HepG2 (cell line): ENCODE measurements around the gene UCHL3. TPM values are rescaled to one million over a fixed set of nuclear protein-coding genes. Genes with fewer than 3 reads are reported as not detected.

ENCODE experiments used
- ATAC-seq: fragments of 200-7000 bp; cut with Tn5 transposase; 3 replicates; pipeline ENCODE4 v1.9.1; 2020; ENCODE audit warnings: mild to moderate bottlenecking, moderate library complexity
- BruUV-seq: library from RNA; stranded (reverse); fragments of 400-500 nt; replicated peaks from 2 replicates; lab custom pipeline; 2021; lab: Mats Ljungman, UMichigan
- CTCF ChIA-PET: fragments of 300-600 bp; formaldehyde crosslinking; extraction: SDS; loops from one replicate; lab custom pipeline; 2021; ENCODE audit warnings: low total read pairs, inconsistent platforms, low intra/inter-chr PET ratio; lab: Yijun Ruan, JAX
- POLR2A ChIA-PET: fragments of 350-600 bp; sonication (Branson Sonifier 250); formaldehyde crosslinking; loops from one replicate; lab custom pipeline; 2020; ENCODE audit warnings: antibody characterized with exemption, inconsistent platforms; lab: Yijun Ruan, JAX
- DNase-seq: peaks from one replicate; pipeline ENCODE4 v3.0.0-alpha.2; 2015; ENCODE audit warnings: low spot score
- FAIRE-seq: peaks from 3 replicates; lab custom pipeline; 2011; peaks lifted over from hg19 to GRCh38; lab: Jason Lieb, UNC
- H2AFZ ChIP-seq: one replicate; pipeline ENCODE4 v1.6.1; 2011; ENCODE audit warnings: low read length, inconsistent platforms
- H3K27ac ChIP-seq: fragments of 300-600 bp; 3 replicates; pipeline ENCODE4 v1.8.0; 2011; ENCODE audit warnings: mixed run types, mild to moderate bottlenecking, mixed read lengths, low read length, inconsistent platforms; ENCODE audit not compliant: insufficient read depth; ENCODE audit errors: extremely low read length
- H3K27me3 ChIP-seq, 2 experiments: fragments of 200-600 bp in 1 of 2; 2 replicates in 1 of 2; 3 replicates in 1 of 2; pipeline versions ENCODE4 v1.6.0 to v1.8.0; 2011; ENCODE audit warnings: low read length in 2 of 2, mild to moderate bottlenecking in 2 of 2, moderate library complexity in 2 of 2, inconsistent platforms in 1 of 2; ENCODE audit not compliant: insufficient read depth in 2 of 2, control insufficient read depth in 1 of 2
- H3K36me3 ChIP-seq, 2 experiments: fragments of 200-600 bp in 1 of 2; replicated peaks in 1 of 2; 2 replicates in 1 of 2; 3 replicates in 1 of 2; pipeline versions ENCODE4 v1.5.1 to v1.8.0; 2011; ENCODE audit warnings: low read length in 2 of 2, inconsistent platforms in 1 of 2; ENCODE audit not compliant: insufficient read depth in 2 of 2, control insufficient read depth in 1 of 2
- H3K4me1 ChIP-seq: 2 replicates; pipeline ENCODE4 v1.5.1; 2012; ENCODE audit warnings: low read length, inconsistent platforms; ENCODE audit not compliant: insufficient read depth
- H3K4me2 ChIP-seq: 2 replicates; pipeline ENCODE4 v1.6.0; 2011; ENCODE audit warnings: low read depth, low read length, inconsistent platforms
- H3K4me3 ChIP-seq, 3 experiments: fragments of 200-600 bp in 1 of 3; sonication (generic), shearing (Covaris generic) in 1 of 3; replicated peaks in 1 of 3; 2 replicates each; pipeline ENCODE4 v1.5.1; 2011 to 2016; ENCODE audit warnings: low read length in 3 of 3, inconsistent platforms in 2 of 3, low read depth in 2 of 3, mild to moderate bottlenecking in 2 of 3, control low read depth in 1 of 3, mixed read lengths in 1 of 3; ENCODE audit not compliant: insufficient read depth in 1 of 3
- H3K79me2 ChIP-seq: one replicate; pipeline ENCODE4 v1.6.1; 2011; ENCODE audit warnings: low read length, inconsistent platforms; ENCODE audit not compliant: insufficient read depth
- H3K9ac ChIP-seq: 2 replicates; pipeline ENCODE4 v1.6.0; 2011; ENCODE audit warnings: mild to moderate bottlenecking, low read depth, low read length, inconsistent platforms; ENCODE audit not compliant: insufficient read depth
- H3K9me3 ChIP-seq: 2 replicates; pipeline ENCODE4 v1.5.1; 2012; ENCODE audit warnings: mild to moderate bottlenecking, low read length
- H4K20me1 ChIP-seq: 2 replicates; pipeline ENCODE4 v1.6.0; 2011; ENCODE audit warnings: inconsistent platforms, mild to moderate bottlenecking, low read length, moderate library complexity; ENCODE audit not compliant: insufficient read depth
- ATF7 ChIP-seq, 2 experiments: fragments of 450-650 bp in 1 of 2; sonication (generic) in 1 of 2; formaldehyde crosslinking in 1 of 2; IDR thresholded peaks; 2 replicates each; pipeline versions ENCODE4 v1.4.0 to v1.6.1; 2016 to 2020; ENCODE audit warnings: antibody characterized with exemption in 1 of 2, mild to moderate bottlenecking in 1 of 2, missing genetic modification reagents in 1 of 2
- CEBPB ChIP-seq: IDR thresholded peaks from 2 replicates; pipeline ENCODE4 v1.6.1; 2011; ENCODE audit warnings: low read depth, low read length, improper control_type of control experiment, borderline replicate concordance
- FOXK1 ChIP-seq: sonication (generic); formaldehyde crosslinking; IDR thresholded peaks from 2 replicates; pipeline ENCODE4 v1.4.0; 2020; ENCODE audit warnings: low read depth, missing genetic modification reagents, borderline replicate concordance
- MED13 ChIP-seq: sonication (generic); formaldehyde crosslinking; IDR thresholded peaks from 2 replicates; pipeline ENCODE4 v1.5.0; 2020; ENCODE audit warnings: missing genetic modification reagents
- ZNF317 ChIP-seq: sonication (generic); formaldehyde crosslinking; IDR thresholded peaks from 2 replicates; pipeline ENCODE4 v1.5.0; 2020; ENCODE audit warnings: mild to moderate bottlenecking, missing genetic modification reagents
- WGBS: methylation state at CpG from one replicate; pipeline ENCODE4 v1.1.6; 2017; ENCODE audit warnings: low lambda C conversion rate; 5-methylcytosine and 5-hydroxymethylcytosine counted together
- in situ Hi-C: cut with HindIII; loops from 2 replicates; pipeline ENCODE4 v1.10.0; 2017; ENCODE audit warnings: low pct_unique_long_range_greater_than_20kb; ENCODE audit not compliant: extremely low pct_ligation_motif_present
- intact Hi-C: fragments of 100-400 bp; cut with micrococcal nuclease; formaldehyde crosslinking; loops from one replicate; pipeline ENCODE4 v1.10.0; 2022; ENCODE audit not compliant: unreplicated experiment
- polyA plus RNA-seq, 8 experiments: library from polyadenylated mRNA; depleted of rRNA in 3 of 8; stranded (reverse) in 7 of 8; unstranded in 1 of 8; fragments of >200 nt; fragmentation: Illumina TruSeq in 4 of 8; extraction: Trizol in 4 of 8; gene quantifications; 2 replicates each; pipeline versions ENCODE4 v1.2.1 to v1.2.3, GENCODE V29; 2011 to 2016; ENCODE audit warnings: low read depth in 4 of 8, missing spikeins in 1 of 8, mixed read lengths in 1 of 8; ENCODE audit not compliant: insufficient read depth in 1 of 8
- total RNA-seq, 5 experiments: library from RNA; depleted of rRNA; stranded (reverse); fragments of >200 nt; fragmentation: Illumina TruSeq; extraction: Trizol; gene quantifications; 2 replicates each; pipeline ENCODE4 v1.2.3, GENCODE V29; 2016; ENCODE audit warnings: low read depth in 1 of 5

Gene UCHL3
- total and polyA plus RNA-seq, 2 of the 13 experiments (the other 11 are each of a cell fraction or from before 2014, with no cell fraction given) = 36.2 to 93.3 TPM

DNA sequence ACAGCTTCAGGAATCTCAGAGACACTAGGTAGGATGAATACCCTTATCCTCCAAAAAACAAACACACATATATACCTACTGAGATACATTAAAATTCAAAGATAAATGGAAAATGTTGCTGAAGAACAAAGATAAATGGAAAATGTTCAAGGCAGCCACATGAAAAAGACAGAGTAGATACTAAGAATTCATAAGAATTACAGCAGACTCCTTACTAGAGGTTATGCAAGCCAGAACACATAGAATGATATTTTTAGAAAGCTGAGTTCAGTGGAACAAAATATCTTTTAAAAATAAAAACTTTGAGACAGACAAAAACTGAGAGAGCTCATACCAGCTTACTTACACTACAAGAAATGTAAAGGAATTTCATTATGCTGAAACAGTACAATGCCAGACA, 35.6 kb downstream of the UCHL3 start:
- Histone ChIP-seq H2AFZ (no peak overlapping the region), H3K9me3 (no peaks in the 10 kb centered on the region), H3K4me2 (no peak overlapping the region), H3K4me1 (no peaks in the 10 kb centered on the region), H3K79me2 (no peaks in the 10 kb centered on the region), H3K9ac (no peak overlapping the region), H4K20me1 (no peaks in the 10 kb centered on the region), H3K4me3 (no peak overlapping the region), H3K27ac (no peak overlapping the region), H3K27me3 (no peaks in the 10 kb centered on the region), H3K36me3 (peaks cover 0 to 6% of the 10 kb centered on the region in 2 experiments; a peak in 2 of 5 replicates)
- DNase-seq (no peak), FAIRE-seq (no peak), ATAC-seq (no peak)
- in situ Hi-C loops (no loop called here), intact Hi-C loops (no loop called here)
- POLR2A ChIA-PET = no interaction called here
- no peak for TF ChIP-seq FOXK1
- peak; percentile 97 for TF ChIP-seq ZNF317
- CTCF ChIA-PET = no interaction called here
- no TSS peak for BruUV-seq

DNA sequence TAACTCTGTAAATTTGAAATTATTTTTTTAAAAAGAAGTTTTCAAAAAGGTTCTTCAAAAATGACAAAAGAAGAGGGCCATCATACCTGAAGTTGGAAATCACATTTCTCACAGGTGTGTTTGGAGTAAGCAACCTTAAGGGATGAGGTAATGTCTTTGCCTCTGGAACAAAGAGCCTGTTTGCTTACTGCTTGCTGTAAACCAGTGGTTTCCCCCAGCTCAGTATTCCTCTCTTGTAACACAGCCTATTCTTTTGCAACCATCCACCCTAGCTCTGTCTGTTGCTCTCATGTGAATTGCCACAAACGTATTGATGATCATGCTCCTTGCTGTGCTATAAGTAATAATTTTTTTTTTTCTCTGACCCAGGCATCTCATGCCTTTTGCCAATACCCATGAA, 38.1 kb downstream of the UCHL3 start:
- Histone ChIP-seq H3K9me3 (no peaks in the 10 kb centered on the region), H3K4me3 (no peak overlapping the region), H3K4me2 (no peak overlapping the region), H3K79me2 (no peaks in the 10 kb centered on the region), H4K20me1 (no peaks in the 10 kb centered on the region), H2AFZ (no peak overlapping the region), H3K27me3 (no peaks in the 10 kb centered on the region), H3K9ac (no peak overlapping the region), H3K36me3 (peaks cover 0 to 8% of the 10 kb centered on the region in 2 experiments; a peak in 2 of 5 replicates), H3K27ac (no peak overlapping the region), H3K4me1 (no peaks in the 10 kb centered on the region)
- in situ Hi-C loops (no loop called here), intact Hi-C loops (no loop called here)
- BruUV-seq = no TSS peak
- WGBS = 81% methylated on average over 1 of the region's 1 CpG
- DNase-seq (peak; percentile 21), FAIRE-seq (peak; percentile 36), ATAC-seq (peak; percentile 82)
- CTCF ChIA-PET = no interaction called here
- TF ChIP-seq ATF7 (IDR thresholded peaks at IDR 0.05) (peak; percentile 36; the same call in 1 of the 2 replicates), ATF7 (CRISPR knock-in tag; IDR thresholded peaks at IDR 0.05) (no peak), CEBPB (peak; percentile 49; the same call in 1 of the 2 replicates), MED13 (CRISPR knock-in tag) (no peak)
- POLR2A ChIA-PET = no interaction called here
